ENCODE measurements around the gene ALLC. TPM values are rescaled to one million over a fixed set of nuclear protein-coding genes. Genes with fewer than 3 reads are reported as not detected.

ALLC gene
- total RNA-seq, 1 donor from 2014 or later = under 0.01 TPM

DNA sequence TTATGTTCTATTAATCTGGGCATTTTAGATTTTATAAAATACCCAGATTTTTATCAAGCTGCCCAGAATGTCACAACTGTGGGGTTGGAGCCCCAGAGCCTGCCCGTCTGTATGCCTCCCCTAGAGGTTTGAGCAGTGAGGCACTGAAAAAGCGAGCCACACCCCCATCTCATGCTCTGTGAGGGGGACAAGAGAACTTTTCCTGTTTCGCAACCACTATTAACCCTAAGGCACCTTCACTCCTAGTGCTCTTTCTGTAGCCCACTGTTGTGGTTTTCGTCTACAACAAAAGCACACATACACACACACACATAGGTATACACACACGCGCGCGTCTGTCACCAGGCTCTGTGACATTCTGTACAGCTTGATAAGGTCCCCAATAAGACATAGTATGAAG, 83.4 kb downstream of the ALLC start:
- DNase-seq (ENCODE audit: low spot score in 2 of 2) = no peak

DNA sequence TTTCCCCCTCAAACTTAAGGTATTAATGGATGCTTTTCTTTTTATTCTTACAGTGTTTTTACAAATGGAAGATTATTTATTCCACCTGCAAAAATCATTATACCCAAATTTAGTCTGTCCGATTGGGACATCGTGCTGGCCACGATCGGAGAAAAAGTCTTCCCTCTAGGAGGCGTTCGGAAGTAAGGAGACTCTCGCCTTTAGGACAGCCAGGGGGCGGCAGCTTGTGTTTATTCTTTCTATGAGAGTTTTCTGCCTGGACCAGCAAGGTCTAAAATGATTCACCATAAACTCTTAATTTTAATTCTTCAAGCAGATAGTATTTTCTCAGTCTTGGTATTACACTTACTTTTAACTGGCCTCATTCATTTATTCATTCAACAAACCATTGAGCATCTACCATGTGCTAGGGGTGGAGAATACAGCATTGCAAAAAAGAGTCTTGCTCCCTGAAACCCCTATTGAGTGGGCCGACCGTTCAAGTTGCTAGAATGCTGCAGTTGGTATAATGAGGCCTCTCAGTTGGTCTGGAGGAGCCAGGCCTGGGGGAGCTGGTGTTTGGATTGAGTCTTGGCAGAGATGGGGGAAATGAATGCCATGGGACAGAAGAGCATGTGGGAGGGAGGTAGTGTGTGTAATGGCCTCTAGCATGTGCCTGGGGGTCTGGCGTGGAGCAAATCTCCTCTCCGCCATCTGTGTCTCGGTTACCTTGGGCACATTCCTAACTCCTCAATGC, 84.0 kb downstream of the ALLC start:
- FAIRE-seq = no peak

More for the DNA sequence above, 83.4 kb downstream of the ALLC start:
- no peak for FAIRE-seq

DNA sequence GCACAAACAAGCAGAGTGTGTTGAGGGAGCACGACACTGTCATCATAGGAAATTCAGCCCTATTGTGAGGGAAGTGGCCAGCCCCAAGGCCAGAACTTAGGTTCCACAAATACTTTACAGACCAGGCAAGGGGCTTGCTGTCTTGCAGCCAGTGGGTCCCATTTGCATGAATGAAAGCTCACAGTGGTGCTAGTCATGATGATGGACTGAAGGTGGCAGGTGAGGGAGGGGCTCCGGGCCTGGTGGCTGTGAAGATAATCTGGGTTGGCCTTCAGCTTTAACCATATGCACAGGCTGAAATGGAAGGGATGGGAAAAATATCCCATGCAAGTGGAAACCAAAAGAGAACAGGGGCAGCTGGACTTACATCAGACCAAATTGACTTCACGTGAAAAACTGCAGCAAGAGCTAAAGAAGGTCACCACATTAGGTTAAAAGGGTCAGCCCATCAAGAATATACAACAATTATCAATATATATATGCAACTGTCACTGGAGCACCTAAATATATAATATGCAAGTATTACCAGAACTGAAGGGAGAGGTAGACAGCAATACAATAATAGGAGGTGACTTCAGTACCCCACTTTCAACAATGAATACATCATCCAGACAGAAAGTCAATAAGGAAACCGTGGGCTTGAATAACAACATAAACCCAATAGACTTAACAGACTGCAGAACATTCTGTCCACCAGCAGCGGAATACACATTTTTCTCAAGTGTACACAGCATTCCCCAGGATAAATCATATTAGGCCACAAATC, 84.9 kb downstream of the ALLC start:
- DNase-seq (ENCODE audit: low spot score in 2 of 2) (no peak), FAIRE-seq (no peak)

More for the DNA sequence above, 84.0 kb downstream of the ALLC start:
- DNase-seq (ENCODE audit: low spot score in 2 of 2) = no peak

DNA sequence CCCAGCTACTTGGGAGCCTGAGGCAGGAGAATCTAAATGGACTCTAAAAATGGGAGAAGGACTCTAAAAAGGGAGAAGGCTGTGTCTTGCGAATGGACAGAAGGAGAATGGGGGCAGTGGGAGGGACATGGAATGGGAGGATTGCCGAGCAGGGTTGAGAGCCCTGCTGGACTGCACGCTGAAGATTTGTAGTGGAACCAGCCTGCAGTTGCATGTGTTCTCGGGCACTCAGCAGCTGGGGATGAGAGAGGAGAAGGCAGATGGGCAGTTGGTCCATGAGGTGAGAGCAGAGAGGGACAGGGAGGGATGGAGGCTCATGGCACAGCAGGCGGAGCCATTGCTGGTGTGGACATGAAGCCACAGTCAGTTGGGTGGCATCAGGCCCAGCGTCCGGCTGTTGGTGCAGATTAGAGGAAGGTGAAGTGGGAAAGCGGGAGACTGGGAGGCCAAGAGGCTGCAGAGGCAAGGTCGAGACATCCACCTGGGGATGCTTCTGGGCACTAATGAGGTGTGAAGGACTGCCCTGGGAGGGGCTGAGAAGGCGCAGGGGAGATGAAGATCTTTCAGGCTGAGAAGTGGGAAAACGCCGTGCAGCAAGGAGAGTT, 86.1 kb downstream of the ALLC start:
- FAIRE-seq (no peak), DNase-seq (ENCODE audit: low spot score in 2 of 2) (no peak)

DNA sequence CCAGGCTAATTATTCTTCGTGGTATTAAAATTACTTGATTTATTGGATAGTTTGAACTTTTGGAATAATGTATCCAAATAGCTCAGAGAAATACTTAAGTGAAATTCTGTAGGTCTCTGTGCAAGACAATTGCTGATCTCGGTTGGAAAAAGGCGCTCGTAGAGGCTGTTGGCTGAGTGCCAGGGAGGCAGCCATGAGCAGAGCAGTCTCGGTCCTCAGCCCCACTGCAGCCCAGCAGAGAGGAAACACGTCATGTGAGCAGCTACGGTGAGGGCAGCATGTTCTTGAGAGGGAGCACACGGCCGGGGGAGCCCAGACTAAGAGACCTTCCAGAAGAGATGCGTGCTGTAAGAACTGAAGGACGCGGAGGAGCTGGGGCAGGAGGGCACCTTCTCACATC, 87.9 kb downstream of the ALLC start:
- FAIRE-seq = no peak
- DNase-seq (ENCODE audit: low spot score in 2 of 2) = no peak

DNA sequence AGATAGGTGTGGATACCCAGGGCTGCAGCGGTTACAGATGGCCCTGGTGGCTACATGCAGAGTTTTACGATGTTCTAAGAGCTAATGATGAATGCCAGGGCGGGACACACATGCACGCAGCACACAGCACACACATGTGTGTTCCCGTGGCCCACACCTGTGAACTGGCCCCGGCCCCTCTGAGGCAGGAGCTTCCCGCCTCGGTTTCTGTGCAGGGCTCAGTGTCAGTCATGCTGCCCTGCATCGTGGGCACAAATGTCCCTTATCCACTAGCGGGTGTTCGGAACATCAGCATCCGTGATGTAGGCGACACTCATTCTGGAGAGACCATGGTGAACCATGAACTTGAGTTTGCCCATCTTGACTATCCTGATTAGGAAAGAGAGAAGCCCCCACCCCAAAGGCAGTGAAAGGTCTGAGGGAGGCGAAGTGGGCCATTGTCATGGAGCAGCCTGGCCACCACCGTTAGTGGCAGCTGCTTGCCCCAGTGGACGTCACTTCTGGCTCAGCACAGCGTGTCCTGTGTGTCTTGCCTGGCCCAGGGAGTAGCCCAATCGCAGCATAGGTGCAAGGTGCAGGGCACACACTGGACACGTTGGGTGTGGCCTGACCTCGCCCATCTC, 89.1 kb downstream of the ALLC start:
- FAIRE-seq = no peak
- DNase-seq (ENCODE audit: low spot score in 2 of 2) = no peak

DNA sequence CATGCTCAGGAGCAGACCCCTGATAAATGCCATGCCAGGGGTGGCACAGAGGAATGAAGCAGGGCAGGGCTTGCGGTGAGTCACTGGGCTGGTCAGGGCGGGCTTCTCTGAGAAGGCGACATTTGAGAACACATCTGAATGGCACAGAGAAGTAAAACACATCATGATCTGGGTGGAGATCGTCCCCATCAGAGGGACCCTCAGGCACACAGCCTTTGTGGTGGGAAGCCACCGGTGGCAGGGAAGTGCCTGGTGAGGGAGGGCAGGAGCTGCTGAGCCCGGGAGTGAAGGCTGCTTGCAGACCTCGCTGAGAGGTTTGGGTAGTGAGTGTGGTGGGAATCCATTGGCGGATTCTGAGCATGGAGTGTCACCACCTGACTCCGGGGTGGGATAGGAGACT, 89.8 kb downstream of the ALLC start:
- no peak for DNase-seq (ENCODE audit: low spot score in 2 of 2)
- no peak for FAIRE-seq

DNA sequence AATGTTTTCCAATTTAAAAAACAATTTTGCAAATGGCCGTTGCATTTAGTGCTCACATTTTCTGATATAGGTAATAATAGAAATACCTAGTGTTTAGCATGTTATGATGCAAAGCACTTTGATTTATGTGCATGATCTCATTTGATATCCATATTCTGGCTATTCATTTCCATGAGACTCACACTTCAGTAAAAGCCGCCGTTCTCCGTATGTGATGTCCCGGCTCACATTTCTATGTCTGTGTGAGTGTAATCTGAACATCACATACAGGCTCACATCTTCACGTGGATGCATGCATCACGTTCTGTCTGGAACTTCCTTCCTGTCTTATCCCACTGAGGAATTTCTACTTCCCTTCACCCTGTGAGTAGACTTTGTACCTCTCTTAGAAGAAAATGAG, 91.2 kb downstream of the ALLC start:
- FAIRE-seq = no peak
- DNase-seq (ENCODE audit: low spot score in 2 of 2) = no peak

DNA sequence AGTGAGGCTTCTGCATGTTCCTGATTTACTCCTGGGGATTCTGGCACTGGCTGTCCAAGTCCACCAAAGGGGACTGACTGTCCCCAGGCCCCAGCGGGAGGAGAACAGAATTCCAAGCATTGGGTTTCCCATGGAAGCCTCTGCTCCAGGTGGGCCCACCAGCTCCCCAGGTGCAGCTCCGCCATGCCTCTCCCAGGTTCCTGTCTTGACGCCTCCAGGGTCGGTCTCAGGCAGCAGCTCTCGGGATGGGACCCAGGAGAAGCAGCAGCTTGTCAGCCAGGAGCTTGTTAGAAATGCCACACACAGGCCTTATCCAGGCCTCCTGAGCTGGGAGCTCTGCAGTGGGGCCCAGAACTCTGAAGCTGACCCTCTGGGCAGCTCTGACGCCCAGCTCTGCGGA, 93.3 kb downstream of the ALLC start:
- no peak for FAIRE-seq
- no peak for DNase-seq (ENCODE audit: low spot score in 2 of 2)

GRCh38 chr2:3751806-3752205, 93.8 kb downstream of the ALLC start:
- FAIRE-seq (no peak), DNase-seq (ENCODE audit: low spot score in 2 of 2) (no peak)

Small RNA genes lying within 50 kb of the gene (small RNA-seq; reads per million reads assigned to genes)
- gene TMSB4XP2 = not detected

Other genes with a start within 250 kb of the ALLC start
- gene ADI1, start 138.7 kb upstream of the ALLC start, total RNA-seq = 11.8 TPM
- 20.8 TPM for gene RNASEH1, start 99.9 kb upstream of the ALLC start, total RNA-seq
- gene RPS7, start 82.9 kb upstream of the ALLC start, total RNA-seq = 1,245 TPM
- 0.41 TPM for gene COLEC11, start 63.1 kb upstream of the ALLC start, total RNA-seq
- gene DCDC2C, start 45.4 kb downstream of the ALLC start, total RNA-seq = 1.2 TPM

Measured in frontal cortex (tissue), 4 donors.